Spleen (tissue), 11 donors: ENCODE measurements around the gene OR8H1. TPM values are rescaled to one million over a fixed set of nuclear protein-coding genes. Genes with fewer than 3 reads are reported as not detected.

ENCODE experiments used
- DNase-seq: peaks from one replicate; pipeline ENCODE4 v3.0.0-alpha.2; 2020
- H3K27ac ChIP-seq, 8 donors: fragments of 200-600 bp; sonication (generic) in 7 of 8; 1 replicate in 4 of 8; 2 replicates in 4 of 8; pipeline versions ENCODE4 v1.5.0 to v1.8.0; 2016 to 2021; ENCODE audit warnings: inconsistent platforms in 4 of 8, mild to moderate bottlenecking in 4 of 8, moderate library complexity in 1 of 8
- H3K27me3 ChIP-seq, 7 donors: fragments of 200-600 bp; sonication (generic) in 6 of 7; replicated peaks in 1 of 7; 1 replicate in 4 of 7; 2 replicates in 3 of 7; pipeline versions ENCODE4 v1.5.0 to v1.8.0; 2016 to 2021; ENCODE audit warnings: inconsistent platforms in 3 of 7, mild to moderate bottlenecking in 1 of 7
- H3K36me3 ChIP-seq, 6 donors: fragments of 200-600 bp; sonication (generic) in 5 of 6; 1 replicate in 4 of 6; 2 replicates in 2 of 6; pipeline versions ENCODE4 v1.5.0 to v1.8.0; 2016 to 2021; ENCODE audit warnings: inconsistent platforms in 2 of 6
- H3K4me1 ChIP-seq, 6 donors: fragments of 200-600 bp; sonication (generic) in 5 of 6; 1 replicate in 3 of 6; 2 replicates in 3 of 6; pipeline versions ENCODE4 v1.5.0 to v1.8.0; 2016 to 2021; ENCODE audit warnings: inconsistent platforms in 3 of 6
- H3K4me3 ChIP-seq, 8 donors: fragments of 200-600 bp; sonication (generic) in 7 of 8; 1 replicate in 4 of 8; 2 replicates in 4 of 8; pipeline versions ENCODE4 v1.5.0 to v1.8.0; 2016 to 2021; ENCODE audit warnings: inconsistent platforms in 4 of 8, mild to moderate bottlenecking in 4 of 8, moderate library complexity in 2 of 8
- H3K9me3 ChIP-seq, 8 donors: fragments of 200-600 bp; sonication (generic) in 7 of 8; 1 replicate in 4 of 8; 2 replicates in 4 of 8; pipeline versions ENCODE4 v1.5.0 to v1.8.0; 2016 to 2021; ENCODE audit warnings: inconsistent platforms in 4 of 8
- POLR2A ChIP-seq, 3 donors: fragments of 450-650 bp; IDR thresholded peaks; one replicate each; pipeline ENCODE4 v1.5.1; 2017; ENCODE audit warnings: antibody characterized with exemption in 3 of 3, mild to moderate bottlenecking in 1 of 3
- POLR2AphosphoS5 ChIP-seq, 3 donors: sonication (generic); formaldehyde crosslinking; IDR thresholded peaks; one replicate each; pipeline ENCODE4 v1.5.1; 2017; ENCODE audit warnings: antibody characterized with exemption in 3 of 3
- WGBS, 5 donors: extraction: QIAGEN DNeasy Blood & Tissue Kit in 3 of 5; methylation state at CpG; one replicate each; pipeline versions ENCODE4 v1.1.5 to v1.1.7; 2013 to 2018; 5-methylcytosine and 5-hydroxymethylcytosine counted together
- intact Hi-C: fragments of 100-400 bp; cut with DNase I; formaldehyde crosslinking; loops from one replicate; pipeline ENCODE4 v1.15.0; 2023; ENCODE audit warnings: low total_unique reads
- polyA plus RNA-seq, 3 donors: library from polyadenylated mRNA; stranded (reverse); fragments of 200-250 nt; gene quantifications; one replicate each; pipeline ENCODE4 v1.2.1, GENCODE V29; 2013
- total RNA-seq, 7 donors: library from RNA; depleted of rRNA in 3 of 7; stranded (reverse); fragments of >200 nt in 3 of 7; fragmentation: NEBNext Ultra II Directional in 4 of 7; extraction: Animal tissue kit (Norgen Biotek cat#: 25700) in 4 of 7; gene quantifications; one replicate each; pipeline versions ENCODE4 v1.1.0 to v1.2.1, GENCODE V29; 2016 to 2021
- TF ChIP-seq, protein P1 (sequence below), 11 experiments: fragments of 200-600 bp in 7 of 11; fragments of 450-650 bp in 4 of 11; sonication (generic) in 4 of 11; IDR thresholded peaks in 8 of 11; conservative IDR thresholded peaks in 3 of 11; 1 replicate in 7 of 11; 2 replicates in 4 of 11; pipeline versions ENCODE4 v1.4.0 to v1.8.0; 2016 to 2021; ENCODE audit warnings: antibody characterized with exemption in 11 of 11, inconsistent platforms in 4 of 11, mild to moderate bottlenecking in 1 of 11
- donor health status: healthy with polysubstance abuse.
- donor health status: DM: no; HTN: no; CAD: no; lungs with moderate emphysema.
- donor health status: DM: no; HTN: no; CAD: no.
- donor health status: Bipolar disorder and iron deficiency.
- donor health status: healthy.
- donor health status: DM: no; HTN: no; CAD: no.
- donor health status: DM: yes; HTN: yes; CAD: no.

OR8H1 gene
- total and polyA plus RNA-seq, 10 donors: not detected

DNA sequence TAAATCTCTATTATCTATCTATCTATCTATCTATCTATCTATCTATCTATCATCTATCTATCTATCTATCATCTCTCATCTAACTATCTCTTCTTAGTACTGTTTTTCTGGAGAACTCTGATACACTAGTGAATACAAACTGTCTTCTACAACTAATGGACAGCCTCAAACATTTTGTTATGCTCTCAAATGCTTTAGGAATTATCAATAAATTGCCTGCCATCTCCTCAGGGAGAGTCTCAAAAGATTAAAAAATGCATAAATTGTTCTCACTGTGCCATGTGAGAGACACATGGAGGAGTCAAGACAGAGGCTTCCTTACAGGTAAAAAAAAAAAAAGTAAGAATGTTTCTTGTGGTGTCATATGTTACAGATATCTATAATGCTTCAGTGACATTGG lies 22.8 kb upstream of the OR8H1 start, which contains the start of gene OR8K3:
Gene OR8K3, plus strand, starts transcription at position 301 of the 400 bp plus-strand sequence. CDS start 3,163 bp downstream, outside the sequence.
- intact Hi-C loops: no loop called here
- Histone ChIP-seq H3K9me3 (peaks cover 0 to 23% (median 0%) of the 10 kb centered on the region in 8 donors), H3K27me3 (no peaks in the 10 kb centered on the region), H3K36me3 (no peaks in the 10 kb centered on the region), H3K4me1 (no peaks in the 10 kb centered on the region), H3K4me3 (no peak within 1 kb of the TSS), H3K27ac (no peak within 1 kb of the TSS)
- no peak for DNase-seq
- TF ChIP-seq, protein P1, sequence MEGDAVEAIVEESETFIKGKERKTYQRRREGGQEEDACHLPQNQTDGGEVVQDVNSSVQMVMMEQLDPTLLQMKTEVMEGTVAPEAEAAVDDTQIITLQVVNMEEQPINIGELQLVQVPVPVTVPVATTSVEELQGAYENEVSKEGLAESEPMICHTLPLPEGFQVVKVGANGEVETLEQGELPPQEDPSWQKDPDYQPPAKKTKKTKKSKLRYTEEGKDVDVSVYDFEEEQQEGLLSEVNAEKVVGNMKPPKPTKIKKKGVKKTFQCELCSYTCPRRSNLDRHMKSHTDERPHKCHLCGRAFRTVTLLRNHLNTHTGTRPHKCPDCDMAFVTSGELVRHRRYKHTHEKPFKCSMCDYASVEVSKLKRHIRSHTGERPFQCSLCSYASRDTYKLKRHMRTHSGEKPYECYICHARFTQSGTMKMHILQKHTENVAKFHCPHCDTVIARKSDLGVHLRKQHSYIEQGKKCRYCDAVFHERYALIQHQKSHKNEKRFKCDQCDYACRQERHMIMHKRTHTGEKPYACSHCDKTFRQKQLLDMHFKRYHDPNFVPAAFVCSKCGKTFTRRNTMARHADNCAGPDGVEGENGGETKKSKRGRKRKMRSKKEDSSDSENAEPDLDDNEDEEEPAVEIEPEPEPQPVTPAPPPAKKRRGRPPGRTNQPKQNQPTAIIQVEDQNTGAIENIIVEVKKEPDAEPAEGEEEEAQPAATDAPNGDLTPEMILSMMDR (IDR thresholded peaks at IDR 0.05 in 8 of 11, conservative IDR thresholded peaks at IDR 0.05 in 3 of 11): no peak
- TF ChIP-seq POLR2A (IDR thresholded peaks at IDR 0.05) (no peak), POLR2AphosphoS5 (IDR thresholded peaks at IDR 0.05) (no peak)

GRCh38 chr11:56307836-56308235 lies 15.8 kb upstream of the OR8H1 start:
- Histone ChIP-seq H3K9me3 (peaks cover 0 to 54% (median 30%) of the 10 kb centered on the region in 8 donors), H3K4me1 (no peaks in the 10 kb centered on the region), H3K36me3 (no peaks in the 10 kb centered on the region), H3K4me3 (no peak overlapping the region), H3K27ac (no peak overlapping the region), H3K27me3 (no peaks in the 10 kb centered on the region)
- TF ChIP-seq POLR2A (IDR thresholded peaks at IDR 0.05): no peak
- no peak for TF ChIP-seq POLR2AphosphoS5 (IDR thresholded peaks at IDR 0.05)
- TF ChIP-seq, protein P1 (IDR thresholded peaks at IDR 0.05 in 8 of 11, conservative IDR thresholded peaks at IDR 0.05 in 3 of 11): no peak
- no peak for DNase-seq
- 76 to 96% (median 90%) methylated on average over 3 of the region's 3 CpGs for WGBS, 5 donors
- intact Hi-C loops: no loop called here

DNA sequence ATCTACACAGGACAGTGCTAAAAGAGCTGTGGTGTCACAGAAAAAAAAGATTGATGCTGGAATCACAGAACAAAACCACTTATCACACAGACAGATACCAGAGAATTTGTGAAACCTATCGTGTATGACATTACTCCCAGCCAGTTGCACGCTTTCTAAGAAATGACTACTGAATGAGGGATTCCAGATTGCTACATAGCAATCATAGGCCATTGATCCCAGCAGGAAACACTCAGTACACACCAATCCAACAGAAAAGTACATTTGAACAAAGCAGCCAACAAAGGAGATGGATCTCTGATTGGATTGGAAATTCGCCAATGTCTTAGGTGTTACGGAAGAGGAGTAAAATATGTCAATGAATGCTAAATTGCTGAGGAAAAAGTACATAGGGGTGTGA lies 4.8 kb upstream of the OR8H1 start:
- H3K9me3 ChIP-seq: peaks cover 0 to 19% (median 0%) of the 10 kb centered on the region in 8 donors
- no peak overlapping the region for H3K27ac ChIP-seq
- no peak for TF ChIP-seq POLR2AphosphoS5 (IDR thresholded peaks at IDR 0.05)
- TF ChIP-seq, protein P1 (IDR thresholded peaks at IDR 0.05 in 8 of 11, conservative IDR thresholded peaks at IDR 0.05 in 3 of 11): no peak
- TF ChIP-seq POLR2A (IDR thresholded peaks at IDR 0.05): no peak
- no peaks in the 10 kb centered on the region for H3K4me1 ChIP-seq
- intact Hi-C loops: no loop called here
- no peak overlapping the region for H3K4me3 ChIP-seq
- WGBS, 5 donors: 83 to 90% (median 85%) methylated on average over 4 of the region's 4 CpGs
- H3K27me3 ChIP-seq: no peaks in the 10 kb centered on the region
- DNase-seq: no peak
- no peaks in the 10 kb centered on the region for H3K36me3 ChIP-seq

- Histone ChIP-seq H3K9me3 (peaks cover 2 to 44% (median 19%) of the 10 kb centered on the region in 8 donors), H3K4me3 (no peak within 1 kb of the TSS), H3K36me3 (no peaks in the 10 kb centered on the region), H3K27me3 (no peaks in the 10 kb centered on the region), H3K4me1 (no peaks in the 10 kb centered on the region), H3K27ac (no peak within 1 kb of the TSS)
- TF ChIP-seq, protein P1 (IDR thresholded peaks at IDR 0.05 in 8 of 11, conservative IDR thresholded peaks at IDR 0.05 in 3 of 11): no peak
- no peak for TF ChIP-seq POLR2A (IDR thresholded peaks at IDR 0.05)
- TF ChIP-seq POLR2AphosphoS5 (IDR thresholded peaks at IDR 0.05): no peak
- DNase-seq: no peak
- intact Hi-C loops: no loop called here
These were observed 18.2 kb downstream of the OR8H1 start, which contains the start of gene OR5T1 for GRCh38 chr11:56273854-56274253. TSS of gene OR5T1 (plus strand) at chr11:56274154. CDS start at chr11:56275639, 1,485 bp downstream.
